Epithelial cell of proximal tubule (primary cell): ENCODE measurements around the gene TAF11L13. TPM values are rescaled to one million over a fixed set of nuclear protein-coding genes. Genes with fewer than 3 reads are reported as not detected.

Experiments used
- DNase-seq: peaks from one replicate; pipeline ENCODE4 v3.0.0-alpha.2; 2011; ENCODE audit warnings: low read depth
- H3K4me3 ChIP-seq: 2 replicates; pipeline ENCODE4 v1.5.1; 2011; ENCODE audit warnings: low read depth, mild to moderate bottlenecking, low read length
- CTCF ChIP-seq: conservative IDR thresholded peaks from 2 replicates; pipeline ENCODE4 v1.5.1; 2012; ENCODE audit warnings: low read depth, mild to moderate bottlenecking, low read length
- total RNA-seq: library from RNA; depleted of rRNA; stranded (reverse); fragments of >200 nt; gene quantifications from 2 replicates; pipeline ENCODE4 v1.2.3, GENCODE V29; 2015

Gene TAF11L13
- total RNA-seq, 1 donor from 2014 or later, result not detected

GRCh38 chr5:17666726-17667235 lies 34.9 kb downstream of the TAF11L13 start:
- no peak for DNase-seq
- no peak for TF ChIP-seq CTCF
- H3K4me3 ChIP-seq, result no peak overlapping the region

GRCh38 chr5:17670353-17670752 lies 38.5 kb downstream of the TAF11L13 start:
- no peak overlapping the region for H3K4me3 ChIP-seq
- TF ChIP-seq CTCF, result no peak
- DNase-seq, result no peak

GRCh38 chr5:17678751-17679324 lies 47.0 kb downstream of the TAF11L13 start:
- no peak for DNase-seq
- TF ChIP-seq CTCF, result no peak
- no peak overlapping the region for H3K4me3 ChIP-seq

GRCh38 chr5:17679597-17680203 lies 47.8 kb downstream of the TAF11L13 start:
- DNase-seq, result no peak
- no peak overlapping the region for H3K4me3 ChIP-seq
- no peak for TF ChIP-seq CTCF

GRCh38 chr5:17680737-17681136 lies 48.8 kb downstream of the TAF11L13 start:
- no peak for DNase-seq
- TF ChIP-seq CTCF, result no peak

More at GRCh38 chr5:17680737-17681136, 48.8 kb downstream of the TAF11L13 start:
- H3K4me3 ChIP-seq, result no peak overlapping the region

Other genes starting within 250 kb of the TAF11L13 start
- not detected in 2 replicates for gene TAF11L2, start 133.9 kb upstream of the TAF11L13 start, total RNA-seq
- not detected in 2 replicates for gene TAF11L3, start 113.7 kb upstream of the TAF11L13 start, total RNA-seq
- gene TAF11L4, start 110.3 kb upstream of the TAF11L13 start, total RNA-seq, result not detected in 2 replicates
- gene TAF11L5, start 106.9 kb upstream of the TAF11L13 start, total RNA-seq, result not detected in 2 replicates
- gene TAF11L6, start 103.4 kb upstream of the TAF11L13 start, total RNA-seq, result not detected in 2 replicates
- gene TAF11L7, start 46.3 kb upstream of the TAF11L13 start, total RNA-seq, result not detected in 2 replicates
- gene TAF11L8, start 41.1 kb upstream of the TAF11L13 start, total RNA-seq, result not detected in 2 replicates
- gene TAF11L9, start 37.7 kb upstream of the TAF11L13 start, total RNA-seq, result not detected in 2 replicates
- gene TAF11L10, start 34.3 kb upstream of the TAF11L13 start, total RNA-seq, result not detected in 2 replicates
- 1.8 TPM in 1 of 2 replicates, not detected in the other for gene TAF11L11, start 27.9 kb upstream of the TAF11L13 start, total RNA-seq
- gene TAF11L12, start 21.7 kb upstream of the TAF11L13 start, total RNA-seq, result not detected in 2 replicates
- gene TAF11L14, start 2.4 kb downstream of the TAF11L13 start, total RNA-seq, result not detected in 2 replicates